ENCODE measurements around the gene XPA. TPM values are rescaled to one million over a fixed set of nuclear protein-coding genes. Genes with fewer than 3 reads are reported as not detected.

The XPA gene
- total and polyA plus RNA-seq, 10 donors = 11.4 to 24.2 (median 16.0) TPM

- no peaks in the 10 kb centered on the region for H3K9me3 ChIP-seq
- no peak for TF ChIP-seq POLR2AphosphoS5 (IDR thresholded peaks at IDR 0.05)
- no peak for TF ChIP-seq POLR2A (IDR thresholded peaks at IDR 0.05)
- no peak for TF ChIP-seq CTCF (IDR thresholded peaks at IDR 0.05 in 8 of 11, conservative IDR thresholded peaks at IDR 0.05 in 3 of 11)
- peaks cover 26 to 67% (median 49%) of the 10 kb centered on the region in 6 donors for H3K4me1 ChIP-seq
- no peak overlapping the region for H3K27ac ChIP-seq
- peaks cover 0 to 33% (median 13%) of the 10 kb centered on the region in 6 donors for H3K36me3 ChIP-seq
- H3K27me3 ChIP-seq (replicated peaks in 1 of 7) = no peaks in the 10 kb centered on the region
- intact Hi-C loops (cut with DNase I; ENCODE audit: low total_unique reads) = no loop called here
- no peak overlapping the region for H3K4me3 ChIP-seq
- no peak for DNase-seq
- 77 to 87% (median 84%) methylated on average over 3 of the region's 3 CpGs for WGBS, 5 donors
Measured at GRCh38 chr9:97638666-97639065, 58.5 kb downstream of the XPA start.

- WGBS, 5 donors = 78 to 90% (median 83%) methylated on average over 3 of the region's 3 CpGs
- H3K36me3 ChIP-seq = peaks cover 0 to 16% (median 6%) of the 10 kb centered on the region in 6 donors
- H3K27me3 ChIP-seq (replicated peaks in 1 of 7) = no peaks in the 10 kb centered on the region
- no peak overlapping the region for H3K27ac ChIP-seq
- no peak for TF ChIP-seq CTCF (IDR thresholded peaks at IDR 0.05 in 8 of 11, conservative IDR thresholded peaks at IDR 0.05 in 3 of 11)
- no peak for TF ChIP-seq POLR2A (IDR thresholded peaks at IDR 0.05)
- no peak for TF ChIP-seq POLR2AphosphoS5 (IDR thresholded peaks at IDR 0.05)
- no peaks in the 10 kb centered on the region for H3K9me3 ChIP-seq
- H3K4me3 ChIP-seq = no peak overlapping the region
- intact Hi-C loops (cut with DNase I; ENCODE audit: low total_unique reads) = no loop called here
- no peak for DNase-seq
- H3K4me1 ChIP-seq = peaks cover 29 to 76% (median 57%) of the 10 kb centered on the region in 6 donors
Measured at GRCh38 chr9:97636903-97637302, 60.2 kb downstream of the XPA start.

- Histone ChIP-seq H3K27me3 (replicated peaks in 1 of 7) (no peaks in the 10 kb centered on the region), H3K36me3 (no peaks in the 10 kb centered on the region), H3K4me1 (peaks cover 35 to 85% (median 63%) of the 10 kb centered on the region in 6 donors), H3K4me3 (peak overlapping the region in 5 of 8 donors; percentile 84 to 93 (median 89)), H3K9me3 (no peaks in the 10 kb centered on the region), H3K27ac (no peak overlapping the region)
- no peak for DNase-seq
- 73 to 82% (median 75%) methylated on average over 7 of the region's 7 CpGs for WGBS, 5 donors
- TF ChIP-seq POLR2AphosphoS5 (IDR thresholded peaks at IDR 0.05) (no peak), CTCF (IDR thresholded peaks at IDR 0.05 in 8 of 11, conservative IDR thresholded peaks at IDR 0.05 in 3 of 11) (no peak), POLR2A (IDR thresholded peaks at IDR 0.05) (no peak)
- intact Hi-C loops (cut with DNase I; ENCODE audit: low total_unique reads) = no loop called here
Measured at GRCh38 chr9:97635026-97635425, 62.1 kb downstream of the XPA start.

GRCh38 chr9:97633859-97634490 lies 63.2 kb downstream of the XPA start:
- no peak for DNase-seq

More at GRCh38 chr9:97633859-97634490, 63.2 kb downstream of the XPA start:
- Histone ChIP-seq H3K36me3 (no peaks in the 10 kb centered on the region), H3K4me1 (peaks cover 35 to 77% (median 61%) of the 10 kb centered on the region in 6 donors), H3K4me3 (peak overlapping the region; percentile 62 to 98 (median 88)), H3K9me3 (no peaks in the 10 kb centered on the region), H3K27me3 (replicated peaks in 1 of 7) (no peaks in the 10 kb centered on the region), H3K27ac (peak overlapping the region; percentile 93 to 99 (median 96))
- intact Hi-C loops (cut with DNase I; ENCODE audit: low total_unique reads) = no loop called here
- WGBS, 5 donors = 0 to 1% (median 0%) methylated on average over 19 to 43 of the region's 43 CpGs
- TF ChIP-seq POLR2A (IDR thresholded peaks at IDR 0.05) (no peak), CTCF (IDR thresholded peaks at IDR 0.05 in 8 of 11, conservative IDR thresholded peaks at IDR 0.05 in 3 of 11) (no peak), POLR2AphosphoS5 (IDR thresholded peaks at IDR 0.05) (no peak)

Data from spleen (tissue), 11 donors.